ENCODE data around the gene FAM111B. TPM values are rescaled to one million over a fixed set of nuclear protein-coding genes. Genes with fewer than 3 reads are reported as not detected.
"Not testable (repeated sequence)": the region's sequence is repeated elsewhere in the genome, so short reads cannot be mapped to it uniquely, and the experiment has no call there.

FAM111B gene
- total RNA-seq, 1 experiment from 2014 or later, result 39.5 TPM

GRCh38 chr11:59119826-59120225 lies 12.8 kb downstream of the FAM111B start:
- H3K4me3 Mint-ChIP-seq (ENCODE audit: low read depth, unreplicated experiment), result no peak overlapping the region
- CTCF ChIA-PET, result interaction anchor here (1.2 kb wide), 1 partner anchor 13 kb away, joined by 4 read pairs; the partner anchor contains the start of gene FAM111B
- intact Hi-C loops (cut with micrococcal nuclease; ENCODE audit: unreplicated experiment), result no loop called here
- TF ChIP-seq CTCF (IDR thresholded peaks at IDR 0.05; ENCODE audit: unreplicated experiment), result no peak
- peaks cover 24% of the 10 kb centered on the region for H3K36me3 Mint-ChIP-seq (ENCODE audit: insufficient read depth, unreplicated experiment)
- H3K9me3 Mint-ChIP-seq (ENCODE audit: low read depth, unreplicated experiment), result peaks cover 9% of the 10 kb centered on the region
- no peaks in the 10 kb centered on the region for H3K27me3 Mint-ChIP-seq (ENCODE audit: unreplicated experiment)
- H3K27ac Mint-ChIP-seq (ENCODE audit: unreplicated experiment), result no peak overlapping the region
- BruUV-seq (replicated peaks), result no TSS peak
- no peaks in the 10 kb centered on the region for H3K4me1 Mint-ChIP-seq (ENCODE audit: low read depth, unreplicated experiment)
- no peak for DNase-seq

- DNase-seq, result peak; percentile 78
- no peak overlapping the region for H3K4me3 Mint-ChIP-seq (ENCODE audit: low read depth, unreplicated experiment)
These were observed 28.8 kb downstream of the FAM111B start for GRCh38 chr11:59135648-59136461.

GRCh38 chr11:59136551-59136950 lies 29.5 kb downstream of the FAM111B start:
- not testable (repeated sequence) for H3K9me3 Mint-ChIP-seq (ENCODE audit: low read depth, unreplicated experiment); DNase-seq; H3K4me3 Mint-ChIP-seq (ENCODE audit: low read depth, unreplicated experiment); BruUV-seq (replicated peaks); H3K27ac Mint-ChIP-seq (ENCODE audit: unreplicated experiment); H3K27me3 Mint-ChIP-seq (ENCODE audit: unreplicated experiment)
- CTCF ChIA-PET, result interaction anchor here (1.1 kb wide), 2 partner anchors 12 to 14 kb away, joined by 3 to 4 read pairs; no protein-coding TSS in a partner anchor
- intact Hi-C loops (cut with micrococcal nuclease; ENCODE audit: unreplicated experiment), result loop anchor here (2.0 kb wide), 2 partner anchors 40 to 84 kb away; no protein-coding TSS in a partner anchor
- H3K36me3 Mint-ChIP-seq (ENCODE audit: insufficient read depth, unreplicated experiment), result peaks cover 19% of the 10 kb centered on the region
- H3K4me1 Mint-ChIP-seq (ENCODE audit: low read depth, unreplicated experiment), result peaks cover 19% of the 10 kb centered on the region

More at GRCh38 chr11:59135648-59136461, 28.8 kb downstream of the FAM111B start:
- Mint-ChIP-seq H3K27me3 (ENCODE audit: unreplicated experiment) (no peaks in the 10 kb centered on the region), H3K27ac (ENCODE audit: unreplicated experiment) (no peak overlapping the region), H3K9me3 (ENCODE audit: low read depth, unreplicated experiment) (peaks cover 11% of the 10 kb centered on the region), H3K4me1 (ENCODE audit: low read depth, unreplicated experiment) (peaks cover 12% of the 10 kb centered on the region), H3K36me3 (ENCODE audit: insufficient read depth, unreplicated experiment) (peaks cover 20% of the 10 kb centered on the region)
- CTCF ChIA-PET, result interaction anchor here (0.8 to 1.1 kb wide), 4 partner anchors 13 to 77 kb away, joined by 3 to 7 read pairs (median 4); partner anchors contain the start of gene FAM111B
- TF ChIP-seq CTCF (IDR thresholded peaks at IDR 0.05; ENCODE audit: unreplicated experiment), result peak; percentile 75
- intact Hi-C loops (cut with micrococcal nuclease; ENCODE audit: unreplicated experiment), result loop anchor here (2.0 kb wide), 2 partner anchors 39 to 83 kb away; no protein-coding TSS in a partner anchor
- no TSS peak for BruUV-seq (replicated peaks)

- peaks cover 25% of the 10 kb centered on the region for H3K4me1 Mint-ChIP-seq (ENCODE audit: low read depth, unreplicated experiment)
- peaks cover 6% of the 10 kb centered on the region for H3K9me3 Mint-ChIP-seq (ENCODE audit: low read depth, unreplicated experiment)
- CTCF ChIA-PET, result no interaction called here
- no peak overlapping the region for H3K27ac Mint-ChIP-seq (ENCODE audit: unreplicated experiment)
- peaks cover 23% of the 10 kb centered on the region for H3K36me3 Mint-ChIP-seq (ENCODE audit: insufficient read depth, unreplicated experiment)
- BruUV-seq (replicated peaks), result no TSS peak
- no peaks in the 10 kb centered on the region for H3K27me3 Mint-ChIP-seq (ENCODE audit: unreplicated experiment)
- intact Hi-C loops (cut with micrococcal nuclease; ENCODE audit: unreplicated experiment), result loop anchor here (2.0 kb wide), 2 partner anchors 40 to 84 kb away; no protein-coding TSS in a partner anchor
- DNase-seq, result no peak
- TF ChIP-seq CTCF (IDR thresholded peaks at IDR 0.05; ENCODE audit: unreplicated experiment), result no peak
- no peak overlapping the region for H3K4me3 Mint-ChIP-seq (ENCODE audit: low read depth, unreplicated experiment)
These were observed 30.2 kb downstream of the FAM111B start for GRCh38 chr11:59137190-59137589.
